GM19395 (cell line): ENCODE measurements around the gene OR2T27.
"Not testable (repeated sequence)": the region's sequence is repeated elsewhere in the genome, so short reads cannot be mapped to it uniquely, and the experiment has no call there.

ENCODE experiments used
- ATAC-seq: cut with Tn5 transposase; IDR thresholded peaks from one replicate; pipeline ENCODE4 v1.9.1; 2021; ENCODE audit warnings: mild to moderate bottlenecking, moderate library complexity; ENCODE audit not compliant: unreplicated experiment

Gene OR2T27

GRCh38 chr1:248655354-248655753 lies at the start of gene OR2T27:
Gene OR2T27, minus strand, starts transcription at chr1:248655528. Its CDS starts 4,644 bp downstream, at chr1:248650884.
- ATAC-seq = peak; percentile 68

- no peak for ATAC-seq
Observed at GRCh38 chr1:248704606-248705005, 49.3 kb upstream of the OR2T27 start.

- no peak for ATAC-seq
Observed at GRCh38 chr1:248703674-248704073, 48.3 kb upstream of the OR2T27 start.

- no peak for ATAC-seq
Observed at GRCh38 chr1:248702714-248703113, 47.4 kb upstream of the OR2T27 start, which contains the start of gene OR14I1. Gene OR14I1, minus strand, starts transcription at chr1:248702766.

GRCh38 chr1:248699099-248699498 lies 43.8 kb upstream of the OR2T27 start:
- ATAC-seq = no peak

- ATAC-seq = no peak
Observed at GRCh38 chr1:248697907-248698306, 42.6 kb upstream of the OR2T27 start.

GRCh38 chr1:248696774-248697173 lies 41.4 kb upstream of the OR2T27 start:
- no peak for ATAC-seq

- ATAC-seq = no peak
Observed at GRCh38 chr1:248696261-248696660, 40.9 kb upstream of the OR2T27 start.

GRCh38 chr1:248695451-248696132 lies 40.3 kb upstream of the OR2T27 start:
- ATAC-seq = no peak

GRCh38 chr1:248691567-248692155 lies 36.3 kb upstream of the OR2T27 start:
- no peak for ATAC-seq

GRCh38 chr1:248688527-248689298 lies 33.4 kb upstream of the OR2T27 start:
- ATAC-seq = peak; percentile 54

- ATAC-seq = peak; percentile 93
Observed at GRCh38 chr1:248686815-248687214, 31.5 kb upstream of the OR2T27 start.

GRCh38 chr1:248681651-248682050 lies 26.3 kb upstream of the OR2T27 start:
- no peak for ATAC-seq

- ATAC-seq = no peak
Observed at GRCh38 chr1:248670003-248670402, 14.7 kb upstream of the OR2T27 start.

- ATAC-seq = peak; percentile 97
Observed at GRCh38 chr1:248663453-248664328, 8.4 kb upstream of the OR2T27 start.

GRCh38 chr1:248656797-248657196 lies 1.5 kb upstream of the OR2T27 start:
- ATAC-seq = peak; percentile 59

- not testable (repeated sequence) for ATAC-seq
Observed at GRCh38 chr1:248648770-248649536, 6.4 kb downstream of the OR2T27 start.

GRCh38 chr1:248645178-248645577 lies 10.2 kb downstream of the OR2T27 start, which contains the start of gene OR2T35:
Gene OR2T35, minus strand, starts transcription at chr1:248645278. Its CDS starts 6,020 bp downstream, at chr1:248639258.
- not testable (repeated sequence) for ATAC-seq

- ATAC-seq = peak; percentile 56
Observed at GRCh38 chr1:248642971-248643651, 12.2 kb downstream of the OR2T27 start.
